Measurements from ENCODE around the gene OR8D4. TPM values are rescaled to one million over a fixed set of nuclear protein-coding genes. Genes with fewer than 3 reads are reported as not detected.

Gene OR8D4
- not detected for total RNA-seq

GRCh38 chr11:123901867-123902266, at the start of gene OR8D4:
Gene OR8D4, plus strand, starts transcription at chr11:123902167. Its CDS starts 4,265 bp downstream, at chr11:123906432.

GRCh38 chr11:123885570-123885969, 16.4 kb upstream of the OR8D4 start, which contains the start of gene TMEM225:
Gene TMEM225, minus strand, starts transcription at chr11:123885670. Its CDS starts 245 bp downstream, at chr11:123885425.

GRCh38 chr11:123939317-123939716, 37.4 kb downstream of the OR8D4 start, which contains the start of gene OR4D5:
Gene OR4D5, plus strand, starts transcription at chr11:123939617. Its CDS starts 0 bp downstream, at chr11:123939617.

GRCh38 chr11:123943738-123944137, 41.8 kb downstream of the OR8D4 start, which contains the start of gene OR6T1:
Gene OR6T1, minus strand, starts transcription at chr11:123943838. Its CDS starts 0 bp downstream, at chr11:123943838.

Other genes with a start within 250 kb of the OR8D4 start
- gene SCN3B, start 247.5 kb upstream of the OR8D4 start, total RNA-seq = 95.2 TPM
- gene ZNF202, start 160.5 kb upstream of the OR8D4 start, total RNA-seq = 24.7 TPM
- not detected for gene OR6X1, start 147.6 kb upstream of the OR8D4 start, total RNA-seq
- not detected for gene OR6M1, start 95.8 kb upstream of the OR8D4 start, total RNA-seq
- not detected for gene TMEM225, start 16.5 kb upstream of the OR8D4 start, total RNA-seq
- not detected for gene OR4D5, start 37.5 kb downstream of the OR8D4 start, total RNA-seq
- gene OR6T1, start 41.7 kb downstream of the OR8D4 start, total RNA-seq = not detected
- gene OR10S1, start 75.6 kb downstream of the OR8D4 start, total RNA-seq = not detected
- not detected for gene OR10G6, start 93.0 kb downstream of the OR8D4 start, total RNA-seq
- not detected for gene OR10G4, start 110.8 kb downstream of the OR8D4 start, total RNA-seq
- gene OR10G9, start 120.8 kb downstream of the OR8D4 start, total RNA-seq = not detected
- not detected for gene OR10G8, start 124.6 kb downstream of the OR8D4 start, total RNA-seq
- not detected for gene OR10G7, start 139.2 kb downstream of the OR8D4 start, total RNA-seq
- gene VWA5A, start 213.3 kb downstream of the OR8D4 start, total RNA-seq = 4.1 TPM